GM13976 (cell line): ENCODE results near the gene DENND6B.
A peak's percentile ranks its signal among the peaks of the same experiment; 100 is the strongest.

Experiments used
- DNase-seq: peaks from one replicate; pipeline ENCODE4 v3.0.0; 2012; ENCODE audit warnings: low spot score
- CTCF ChIP-seq: IDR thresholded peaks from 2 replicates; pipeline ENCODE4 v1.5.1; 2012; ENCODE audit warnings: borderline replicate concordance, mild to moderate bottlenecking; ENCODE audit not compliant: insufficient read depth; ENCODE audit errors: extremely low read depth, missing control alignments, control extremely low read depth
- in situ Hi-C: fragments of 300-500 bp; cut with MboI; formaldehyde crosslinking; loops from one replicate; pipeline ENCODE4 v1.12.0; 2022; ENCODE audit warnings: low sequenced_read_pairs, mixed read lengths, inconsistent platforms; ENCODE audit not compliant: unreplicated experiment

The DENND6B gene

GRCh38 chr22:50315289-50316113 is 11.3 kb downstream of the DENND6B start:
- DNase-seq: no peak
- TF ChIP-seq CTCF: no peak
- in situ Hi-C loops: no loop called here

- in situ Hi-C loops: no loop called here
- no peak for TF ChIP-seq CTCF
- DNase-seq: peak; percentile 91
Measured at GRCh38 chr22:50314455-50315288, 12.1 kb downstream of the DENND6B start.

- TF ChIP-seq CTCF: no peak
- DNase-seq: no peak
- in situ Hi-C loops: no loop called here
Measured at GRCh38 chr22:50314081-50314454, 12.7 kb downstream of the DENND6B start.

GRCh38 chr22:50313600-50313999 is 13.2 kb downstream of the DENND6B start:
- in situ Hi-C loops: no loop called here
- no peak for TF ChIP-seq CTCF
- DNase-seq: no peak

- no peak for DNase-seq
- in situ Hi-C loops: no loop called here
- TF ChIP-seq CTCF: no peak
Measured at GRCh38 chr22:50313021-50313420, 13.8 kb downstream of the DENND6B start.

- in situ Hi-C loops: no loop called here
- DNase-seq: no peak
Measured at GRCh38 chr22:50312371-50312770, 14.4 kb downstream of the DENND6B start.

More at GRCh38 chr22:50312371-50312770, 14.4 kb downstream of the DENND6B start:
- no peak for TF ChIP-seq CTCF
